CD4-positive, alpha-beta T cell (primary cell): Measurements from ENCODE around the gene NRDC. TPM values are rescaled to one million over a fixed set of nuclear protein-coding genes. Genes with fewer than 3 reads are reported as not detected.

Experiments
- ATAC-seq: fragments of 200-7000 bp; cut with Tn5 transposase; one replicate; pipeline ENCODE4 v1.10.0; 2022; ENCODE audit warnings: mild to moderate bottlenecking; ENCODE audit not compliant: poor library complexity
- CTCF ChIA-PET: fragments of 350-600 bp; sonication (Branson Sonifier 250); formaldehyde crosslinking; loops from one replicate; lab custom pipeline; 2021; ENCODE audit warnings: antibody characterized with exemption, inconsistent platforms; lab: Charles Lee
- POLR2A ChIA-PET: fragments of 350-600 bp; sonication (Branson Sonifier 250); formaldehyde crosslinking; loops from one replicate; lab custom pipeline; 2021; ENCODE audit warnings: antibody characterized with exemption, inconsistent platforms; lab: Charles Lee
- DNase-seq, 14 experiments: peaks; one replicate each; pipeline ENCODE4 v3.0.0-alpha.2; 2013 to 2020; ENCODE audit warnings: mixed read lengths in 2 of 14
- H3K27ac ChIP-seq, 2 donors: one replicate each; pipeline versions ENCODE4 v1.5.1 to v1.7.0; 2013; ENCODE audit warnings: low read length in 2 of 2, low read depth in 1 of 2, mild to moderate bottlenecking in 1 of 2
- H3K27me3 ChIP-seq, 2 experiments: 1 replicate in 1 of 2; 2 replicates in 1 of 2; pipeline versions ENCODE4 v1.6.1 to v1.7.0; 2013; ENCODE audit warnings: low read length in 2 of 2, control low read depth in 1 of 2, mild to moderate bottlenecking in 1 of 2, moderate library complexity in 1 of 2; ENCODE audit not compliant: insufficient read depth in 2 of 2, control insufficient read depth in 1 of 2
- H3K36me3 ChIP-seq: one replicate; pipeline ENCODE4 v1.6.1; 2013; ENCODE audit warnings: low read length, control low read depth; ENCODE audit not compliant: insufficient read depth
- H3K4me1 ChIP-seq: one replicate; pipeline ENCODE4 v1.6.1; 2013; ENCODE audit warnings: low read length, control low read depth; ENCODE audit not compliant: insufficient read depth
- H3K4me3 ChIP-seq: one replicate; pipeline ENCODE4 v1.5.1; 2013; ENCODE audit warnings: mild to moderate bottlenecking, low read length, moderate library complexity
- H3K9me3 ChIP-seq, 2 experiments: 1 replicate in 1 of 2; 2 replicates in 1 of 2; pipeline versions ENCODE4 v1.6.1 to v1.7.0; 2013; ENCODE audit warnings: low read length in 2 of 2, mild to moderate bottlenecking in 2 of 2, control low read depth in 1 of 2, moderate library complexity in 1 of 2; ENCODE audit not compliant: control insufficient read depth in 1 of 2, insufficient read depth in 1 of 2
- H3K27ac Mint-ChIP-seq: one replicate; pipeline ENCODE4 v1.8.0; 2020; ENCODE audit warnings: mixed read lengths
- H3K27me3 Mint-ChIP-seq: one replicate; pipeline ENCODE4 v1.8.0; 2021; ENCODE audit warnings: mixed read lengths
- H3K36me3 Mint-ChIP-seq: one replicate; pipeline ENCODE4 v1.8.0; 2021; ENCODE audit warnings: low read depth, mixed read lengths
- H3K4me1 Mint-ChIP-seq: one replicate; pipeline ENCODE4 v1.8.0; 2021; ENCODE audit warnings: low read depth, mixed read lengths
- H3K4me3 Mint-ChIP-seq: one replicate; pipeline ENCODE4 v1.8.0; 2020; ENCODE audit warnings: mild to moderate bottlenecking, mixed read lengths
- H3K9me3 Mint-ChIP-seq: one replicate; pipeline ENCODE4 v1.8.0; 2020; ENCODE audit warnings: mixed read lengths
- intact Hi-C, 2 experiments: fragments of 100-400 bp; cut with DNase I in 1 of 2; cut with micrococcal nuclease in 1 of 2; formaldehyde crosslinking; loops; one replicate each; pipeline versions ENCODE4 v1.15.1 to v1.9.0; 2023 to 2025; cut with DNase I, micrococcal nuclease
- total RNA-seq, 174 experiments: library from RNA in 2 of 174; stranded (reverse) in 2 of 174; gene quantifications; one replicate each; pipeline ENCODE4 v1.2.3 and lab custom pipeline; 2021 to 2026
- TF ChIP-seq, protein P1 (sequence below): fragments of 200-600 bp; IDR thresholded peaks from one replicate; pipeline ENCODE4 v1.8.0; 2022; ENCODE audit warnings: antibody characterized with exemption, mild to moderate bottlenecking

Gene NRDC
- total RNA-seq, 2 experiments from 2014 or later: 59.0 to 62.4 TPM

DNA sequence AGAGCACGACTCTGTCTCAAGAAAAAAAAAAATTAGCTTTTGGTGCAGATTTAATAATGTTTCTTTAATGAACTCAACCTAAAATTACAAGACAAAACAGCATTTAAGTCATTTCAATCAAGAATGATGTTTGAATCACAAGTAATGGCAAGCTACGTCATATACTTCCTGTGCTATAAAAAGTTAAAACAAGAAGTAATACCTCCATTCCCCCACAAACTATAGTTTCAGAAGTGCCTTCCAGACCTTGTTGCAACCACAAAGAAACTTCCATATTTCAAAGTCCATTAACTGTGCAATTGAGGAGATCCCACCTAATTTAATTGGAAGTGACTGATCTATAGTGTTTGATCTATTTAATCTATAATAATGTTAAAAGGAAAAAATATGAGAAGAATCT lies 15.1 kb downstream of the NRDC start:
- H3K27ac Mint-ChIP-seq: peak overlapping the region; percentile 66
- intact Hi-C loops: loop anchor here in 1 of 2 experiments (2.0 kb wide), 1 partner anchor 15 kb away; the partner anchor contains the start of gene NRDC
- peaks cover 17% of the 10 kb centered on the region for H3K36me3 Mint-ChIP-seq
- Histone ChIP-seq H3K9me3 (no peaks in the 10 kb centered on the region), H3K36me3 (no peaks in the 10 kb centered on the region), H3K27me3 (no peaks in the 10 kb centered on the region), H3K27ac (no peak overlapping the region), H3K4me3 (no peak overlapping the region), H3K4me1 (peaks cover under 1% of the 10 kb centered on the region)
- H3K4me3 Mint-ChIP-seq: no peak overlapping the region
- TF ChIP-seq, protein P1, sequence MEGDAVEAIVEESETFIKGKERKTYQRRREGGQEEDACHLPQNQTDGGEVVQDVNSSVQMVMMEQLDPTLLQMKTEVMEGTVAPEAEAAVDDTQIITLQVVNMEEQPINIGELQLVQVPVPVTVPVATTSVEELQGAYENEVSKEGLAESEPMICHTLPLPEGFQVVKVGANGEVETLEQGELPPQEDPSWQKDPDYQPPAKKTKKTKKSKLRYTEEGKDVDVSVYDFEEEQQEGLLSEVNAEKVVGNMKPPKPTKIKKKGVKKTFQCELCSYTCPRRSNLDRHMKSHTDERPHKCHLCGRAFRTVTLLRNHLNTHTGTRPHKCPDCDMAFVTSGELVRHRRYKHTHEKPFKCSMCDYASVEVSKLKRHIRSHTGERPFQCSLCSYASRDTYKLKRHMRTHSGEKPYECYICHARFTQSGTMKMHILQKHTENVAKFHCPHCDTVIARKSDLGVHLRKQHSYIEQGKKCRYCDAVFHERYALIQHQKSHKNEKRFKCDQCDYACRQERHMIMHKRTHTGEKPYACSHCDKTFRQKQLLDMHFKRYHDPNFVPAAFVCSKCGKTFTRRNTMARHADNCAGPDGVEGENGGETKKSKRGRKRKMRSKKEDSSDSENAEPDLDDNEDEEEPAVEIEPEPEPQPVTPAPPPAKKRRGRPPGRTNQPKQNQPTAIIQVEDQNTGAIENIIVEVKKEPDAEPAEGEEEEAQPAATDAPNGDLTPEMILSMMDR: no peak
- CTCF ChIA-PET: no interaction called here
- DNase-seq: peak in 3 of 14 experiments; percentile 19 to 41 (median 29)
- no peaks in the 10 kb centered on the region for H3K27me3 Mint-ChIP-seq
- H3K4me1 Mint-ChIP-seq: peaks cover 58% of the 10 kb centered on the region
- POLR2A ChIA-PET: interaction anchor here (1.3 kb wide), 1 partner anchor 16 kb away, joined by 8 read pairs; the partner anchor contains the start of gene NRDC
- H3K9me3 Mint-ChIP-seq: no peaks in the 10 kb centered on the region
- ATAC-seq: peak; percentile 70

DNA sequence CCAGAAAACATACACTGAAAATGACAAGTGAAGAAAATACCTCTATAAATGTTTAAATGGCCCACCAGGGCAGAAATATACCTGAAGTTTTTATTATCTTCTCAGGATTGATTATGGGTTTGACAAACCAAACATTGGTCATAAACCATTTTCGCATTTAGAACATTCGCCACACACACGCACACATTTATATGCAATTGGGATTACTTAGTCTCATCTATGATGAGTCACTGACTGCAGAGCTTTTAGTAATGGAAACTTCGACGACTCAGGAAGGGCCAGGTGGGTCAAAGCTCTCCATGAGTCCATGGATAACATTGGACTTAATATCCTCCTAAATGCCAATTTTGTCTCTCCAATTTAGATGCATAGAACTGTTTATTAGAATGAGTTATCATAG lies 16.9 kb downstream of the NRDC start:
- Histone ChIP-seq H3K4me1 (no peaks in the 10 kb centered on the region), H3K27ac (no peak overlapping the region), H3K9me3 (no peaks in the 10 kb centered on the region), H3K27me3 (no peaks in the 10 kb centered on the region), H3K4me3 (no peak overlapping the region), H3K36me3 (no peaks in the 10 kb centered on the region)
- peaks cover 43% of the 10 kb centered on the region for H3K4me1 Mint-ChIP-seq
- ChIA-PET POLR2A (no interaction called here), CTCF (no interaction called here)
- H3K36me3 Mint-ChIP-seq: peaks cover 18% of the 10 kb centered on the region
- no peak overlapping the region for H3K27ac Mint-ChIP-seq
- ATAC-seq (no peak), DNase-seq (no peak)
- H3K27me3 Mint-ChIP-seq: no peaks in the 10 kb centered on the region
- no peak overlapping the region for H3K4me3 Mint-ChIP-seq
- TF ChIP-seq, protein P1: no peak
- intact Hi-C loops: loop anchor here in 1 of 2 experiments (2.0 kb wide), 1 partner anchor 17 kb away; the partner anchor contains the start of gene NRDC
- H3K9me3 Mint-ChIP-seq: no peaks in the 10 kb centered on the region

DNA sequence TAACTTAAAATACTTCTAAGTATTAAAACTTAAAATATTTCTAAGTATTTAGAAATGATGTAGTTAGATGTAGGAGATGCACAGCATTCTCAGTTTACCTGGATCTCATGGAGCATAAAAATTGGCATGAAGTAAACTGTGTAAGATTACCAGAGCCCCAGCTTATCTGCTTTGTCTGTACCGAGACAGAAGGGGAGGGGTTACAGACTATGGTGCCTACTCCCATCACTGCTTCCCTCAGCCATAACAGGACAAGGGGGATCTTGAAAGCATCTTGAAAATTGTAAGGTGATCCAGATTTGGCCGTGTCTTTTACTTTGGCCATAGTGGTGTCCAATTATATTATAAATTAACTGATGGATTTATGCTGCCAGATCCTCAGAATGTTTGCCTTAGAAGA lies 18.8 kb downstream of the NRDC start:
- Mint-ChIP-seq H3K36me3 (peaks cover 31% of the 10 kb centered on the region), H3K4me1 (peaks cover 43% of the 10 kb centered on the region), H3K4me3 (no peak overlapping the region), H3K27ac (no peak overlapping the region), H3K27me3 (no peaks in the 10 kb centered on the region), H3K9me3 (no peaks in the 10 kb centered on the region)
- H3K4me1 ChIP-seq: no peaks in the 10 kb centered on the region
- TF ChIP-seq, protein P1: no peak
- no peaks in the 10 kb centered on the region for H3K9me3 ChIP-seq
- ChIA-PET CTCF (no interaction called here), POLR2A (interaction anchor here (0.8 to 1.5 kb wide), 2 partner anchors 8 to 18 kb away, joined by 3 to 4 read pairs; no protein-coding TSS in a partner anchor)
- no peak overlapping the region for H3K4me3 ChIP-seq
- DNase-seq: no peak
- intact Hi-C loops: no loop called here
- no peak for ATAC-seq
- H3K36me3 ChIP-seq: no peaks in the 10 kb centered on the region
- no peak overlapping the region for H3K27ac ChIP-seq
- H3K27me3 ChIP-seq: no peaks in the 10 kb centered on the region
